Measurements from ENCODE around the gene RAB26. TPM values are rescaled to one million over a fixed set of nuclear protein-coding genes. Genes with fewer than 3 reads are reported as not detected.

Gene RAB26
- total and polyA plus RNA-seq, 2 experiments from 2014 or later, result 0.71 TPM; not detected in 1

DNA sequence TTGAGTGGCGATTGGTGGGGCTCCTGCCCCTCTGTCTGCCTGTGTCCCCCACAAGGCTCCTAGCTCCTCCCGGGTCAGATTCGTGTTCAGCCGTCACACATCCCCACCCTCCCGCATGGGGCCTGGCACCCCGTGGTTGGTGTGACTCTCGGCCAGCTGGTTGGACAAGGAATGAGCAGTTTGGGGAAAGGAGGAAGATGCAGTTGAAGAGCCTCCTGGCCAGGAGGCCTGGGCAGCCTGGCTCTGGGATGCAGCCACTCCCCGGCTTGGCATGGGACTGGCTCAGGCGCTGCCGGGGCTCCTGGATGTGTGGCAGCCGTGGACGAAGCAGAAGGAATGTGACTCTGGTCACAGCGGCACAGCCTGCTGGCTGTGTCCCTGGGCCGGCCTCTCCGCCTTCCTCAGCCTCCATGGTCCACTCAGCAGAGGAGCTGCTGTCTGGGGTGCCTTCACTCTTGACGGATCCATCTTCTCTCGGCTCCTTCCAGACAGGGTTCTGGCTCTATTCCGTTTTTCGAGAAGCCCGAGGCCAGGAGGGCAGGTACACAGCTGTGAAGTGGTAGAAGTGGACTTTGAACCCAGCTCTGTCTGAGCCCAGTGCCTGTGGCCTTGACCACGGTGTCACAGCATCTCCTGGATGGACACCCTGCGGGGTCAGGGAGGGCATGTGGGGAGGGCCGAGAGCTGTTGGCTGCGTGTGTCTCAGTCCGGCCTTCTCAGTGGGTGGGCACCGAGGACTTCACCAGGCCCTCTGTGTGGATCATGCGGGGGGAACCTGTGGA, 9.2 kb downstream of the RAB26 start:
- TF ChIP-seq EZH2 (IDR thresholded peaks at IDR 0.05; ENCODE audit: insufficient read depth, poor library complexity, severe bottlenecking) (no peak), EZH2phosphoT487 (IDR thresholded peaks at IDR 0.05; ENCODE audit: insufficient read depth, low read depth) (no peak)
- Histone ChIP-seq H3K4me3 (peak overlapping the region; percentile 96), H3K4me1 (ENCODE audit: insufficient read depth) (peaks cover 44% of the 10 kb centered on the region), H3F3A (ENCODE audit: insufficient read depth) (peaks cover 18% of the 10 kb centered on the region), H3K9ac (peak overlapping the region; percentile 89), H3K9me2 (ENCODE audit: insufficient read depth) (no peaks in the 10 kb centered on the region), H2AFZ (no peak overlapping the region), H3K36me3 (ENCODE audit: low read depth) (peaks cover 4% of the 10 kb centered on the region; the same call in 1 of the 2 replicates), H3K27ac (peak overlapping the region; percentile 52), H4K20me1 (ENCODE audit: insufficient read depth) (peaks cover 13% of the 10 kb centered on the region; the same call in 1 of the 2 replicates), H3K27me3 (replicated peaks; ENCODE audit: insufficient read depth) (no peaks in the 10 kb centered on the region), H3K79me2 (ENCODE audit: insufficient read depth) (peaks cover 82% of the 10 kb centered on the region), H3K4me2 (ENCODE audit: unreplicated experiment) (peak overlapping the region; percentile 96), H3K9me3 (ENCODE audit: low read depth) (no peaks in the 10 kb centered on the region)
- DNase-seq, result peak; percentile 52
- 50 to 51% methylated on average over 27 of the region's 27 CpGs for WGBS, 2 experiments (ENCODE audit: low coverage in 1 of 2, low lambda C conversion rate in 2 of 2, missing lambda C conversion rate in 2 of 2)
- in situ Hi-C loops (cut with MboI), result no loop called here

DNA sequence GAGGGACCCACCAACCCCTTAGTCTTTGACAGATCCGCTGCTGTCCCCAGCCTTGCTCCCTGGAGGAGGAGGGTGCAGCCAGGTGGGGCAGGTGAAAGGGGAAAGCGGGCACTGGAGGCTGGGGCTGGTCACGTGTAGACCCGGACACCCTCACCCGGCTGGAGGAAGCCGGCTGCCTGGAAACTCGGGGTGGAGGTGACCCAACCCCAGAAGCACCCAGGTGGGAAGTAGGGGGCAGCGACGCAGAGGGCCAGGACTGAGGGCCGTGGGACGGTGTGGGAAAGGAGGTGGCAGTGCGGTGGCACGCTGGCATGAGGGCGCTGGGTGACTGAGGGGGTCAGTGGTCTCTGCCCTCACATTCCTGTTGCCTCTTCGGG, 9.8 kb downstream of the RAB26 start:
- H3K4me3 ChIP-seq, result no peak overlapping the region
- H3K9me3 ChIP-seq (ENCODE audit: low read depth), result no peaks in the 10 kb centered on the region
- H3K79me2 ChIP-seq (ENCODE audit: insufficient read depth), result peaks cover 82% of the 10 kb centered on the region
- H3K36me3 ChIP-seq (ENCODE audit: low read depth), result peaks cover 4% of the 10 kb centered on the region; the same call in 1 of the 2 replicates
- WGBS, 2 experiments (ENCODE audit: low coverage in 1 of 2, low lambda C conversion rate in 2 of 2, missing lambda C conversion rate in 2 of 2), result 89 to 94% methylated on average over 12 to 15 of the region's 15 CpGs
- in situ Hi-C loops (cut with MboI), result no loop called here
- H3K27ac ChIP-seq, result peak overlapping the region; percentile 85
- H3K9ac ChIP-seq, result peak overlapping the region; percentile 89; the same call in 1 of the 2 replicates
- TF ChIP-seq EZH2 (IDR thresholded peaks at IDR 0.05; ENCODE audit: insufficient read depth, poor library complexity, severe bottlenecking), result no peak
- TF ChIP-seq EZH2phosphoT487 (IDR thresholded peaks at IDR 0.05; ENCODE audit: insufficient read depth, low read depth), result no peak
- H3K9me2 ChIP-seq (ENCODE audit: insufficient read depth), result no peaks in the 10 kb centered on the region
- no peaks in the 10 kb centered on the region for H3K27me3 ChIP-seq (replicated peaks; ENCODE audit: insufficient read depth)
- peaks cover 13% of the 10 kb centered on the region for H3F3A ChIP-seq (ENCODE audit: insufficient read depth)
- peaks cover 42% of the 10 kb centered on the region for H3K4me1 ChIP-seq (ENCODE audit: insufficient read depth)
- H3K4me2 ChIP-seq (ENCODE audit: unreplicated experiment), result no peak overlapping the region
- peaks cover 7% of the 10 kb centered on the region; the same call in 1 of the 2 replicates for H4K20me1 ChIP-seq (ENCODE audit: insufficient read depth)
- DNase-seq, result no peak
- H2AFZ ChIP-seq, result no peak overlapping the region

- peak overlapping the region; percentile 16 for H3K4me2 ChIP-seq (ENCODE audit: unreplicated experiment)
- peak overlapping the region; percentile 75 for H3K9ac ChIP-seq
- H3K9me3 ChIP-seq (ENCODE audit: low read depth), result no peaks in the 10 kb centered on the region
- peaks cover 82% of the 10 kb centered on the region for H3K79me2 ChIP-seq (ENCODE audit: insufficient read depth)
- TF ChIP-seq EZH2phosphoT487 (IDR thresholded peaks at IDR 0.05; ENCODE audit: insufficient read depth, low read depth), result no peak
- TF ChIP-seq EZH2 (IDR thresholded peaks at IDR 0.05; ENCODE audit: insufficient read depth, poor library complexity, severe bottlenecking), result no peak
- peaks cover 6% of the 10 kb centered on the region for H3F3A ChIP-seq (ENCODE audit: insufficient read depth)
- 24 to 28% methylated on average over 11 to 17 of the region's 24 CpGs for WGBS, 2 experiments (ENCODE audit: low coverage in 1 of 2, low lambda C conversion rate in 2 of 2, missing lambda C conversion rate in 2 of 2)
- H3K4me1 ChIP-seq (ENCODE audit: insufficient read depth), result peaks cover 42% of the 10 kb centered on the region
- no peaks in the 10 kb centered on the region for H4K20me1 ChIP-seq (ENCODE audit: insufficient read depth)
- DNase-seq, result peak; percentile 82
- in situ Hi-C loops (cut with MboI), result no loop called here
- H3K4me3 ChIP-seq, result peak overlapping the region; percentile 33; the same call in 1 of the 2 replicates
- peak overlapping the region; percentile 85 for H3K27ac ChIP-seq
- H3K9me2 ChIP-seq (ENCODE audit: insufficient read depth), result no peaks in the 10 kb centered on the region
- H3K27me3 ChIP-seq (replicated peaks; ENCODE audit: insufficient read depth), result no peaks in the 10 kb centered on the region
- H2AFZ ChIP-seq, result no peak overlapping the region
- no peaks in the 10 kb centered on the region for H3K36me3 ChIP-seq (ENCODE audit: low read depth)
Observed at GRCh38 chr16:2159175-2159838, 10.9 kb downstream of the RAB26 start.

DNA sequence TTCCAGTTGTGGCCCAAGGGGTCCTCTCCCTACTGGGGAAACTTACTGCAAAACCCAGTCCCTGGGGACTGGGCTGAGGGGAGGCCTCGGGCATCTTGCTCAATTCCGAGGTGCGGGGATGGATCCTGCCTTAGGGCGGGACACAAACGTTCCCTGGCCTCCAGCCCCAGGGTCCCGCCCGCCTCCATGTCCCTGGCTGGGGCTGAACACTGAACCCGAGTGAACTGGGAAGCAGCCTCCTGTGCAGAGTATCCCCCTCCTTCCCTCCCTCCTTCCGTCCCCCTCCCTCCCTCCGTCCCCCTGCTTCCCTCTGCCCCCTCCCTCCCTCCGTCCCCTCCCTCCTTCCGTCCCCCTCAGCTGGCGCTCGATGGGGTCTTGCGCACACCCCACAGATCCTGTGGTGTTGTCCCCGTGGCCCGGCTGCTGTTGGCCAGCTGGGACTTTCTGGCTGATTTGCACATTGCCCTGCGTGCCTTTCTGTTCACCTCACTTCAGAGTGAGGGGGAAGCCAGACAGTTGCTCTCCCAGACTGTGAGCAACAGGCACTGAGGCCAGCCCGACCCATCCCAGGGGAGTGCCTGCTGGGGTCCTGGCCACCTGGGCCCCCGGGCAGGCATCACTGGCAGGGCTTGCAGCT, 12.6 kb downstream of the RAB26 start:
- Histone ChIP-seq H3K79me2 (ENCODE audit: insufficient read depth) (peaks cover 85% of the 10 kb centered on the region), H4K20me1 (ENCODE audit: insufficient read depth) (no peaks in the 10 kb centered on the region), H3K27me3 (replicated peaks; ENCODE audit: insufficient read depth) (no peaks in the 10 kb centered on the region), H3F3A (ENCODE audit: insufficient read depth) (no peaks in the 10 kb centered on the region; the same call in 1 of the 2 replicates), H3K9me2 (ENCODE audit: insufficient read depth) (no peaks in the 10 kb centered on the region), H3K4me1 (ENCODE audit: insufficient read depth) (peaks cover 42% of the 10 kb centered on the region), H3K9ac (peak overlapping the region; percentile 48), H2AFZ (no peak overlapping the region), H3K4me3 (peak overlapping the region; percentile 35), H3K9me3 (ENCODE audit: low read depth) (no peaks in the 10 kb centered on the region), H3K36me3 (ENCODE audit: low read depth) (no peaks in the 10 kb centered on the region; the same call in 1 of the 2 replicates), H3K4me2 (ENCODE audit: unreplicated experiment) (peak overlapping the region; percentile 27), H3K27ac (peak overlapping the region; percentile 85)
- peak; percentile 93 for DNase-seq
- no peak for TF ChIP-seq EZH2 (IDR thresholded peaks at IDR 0.05; ENCODE audit: insufficient read depth, poor library complexity, severe bottlenecking)
- TF ChIP-seq EZH2phosphoT487 (IDR thresholded peaks at IDR 0.05; ENCODE audit: insufficient read depth, low read depth), result no peak
- WGBS, 2 experiments (ENCODE audit: low coverage in 1 of 2, low lambda C conversion rate in 2 of 2, missing lambda C conversion rate in 2 of 2), result 4 to 7% methylated on average over 13 to 18 of the region's 20 CpGs
- in situ Hi-C loops (cut with MboI), result no loop called here
